Amniotic stem cell (primary cell): ENCODE data around the gene CDK8.

Experiments used
- DNase-seq: peaks from one replicate; lab custom pipeline; 2025; lab: John Stamatoyannopoulos, UW

The CDK8 gene

GRCh38 chr13:26445092-26445491, 191.2 kb downstream of the CDK8 start:
- no peak for DNase-seq

GRCh38 chr13:26446751-26447150, 192.8 kb downstream of the CDK8 start:
- no peak for DNase-seq

- DNase-seq: no peak
Measured at GRCh38 chr13:26448032-26448431, 194.1 kb downstream of the CDK8 start.

- DNase-seq: no peak
Measured at GRCh38 chr13:26449063-26449848, 195.3 kb downstream of the CDK8 start.
